ENCODE measurements around the gene RPL32. TPM values are rescaled to one million over a fixed set of nuclear protein-coding genes. Genes with fewer than 3 reads are reported as not detected.
A peak's percentile ranks its signal among the peaks of the same experiment; 100 is the strongest.

The RPL32 gene
- total RNA-seq: 1,626 and 1,662 TPM in 2 replicates
- long read RNA-seq, transcript RPL32-204 (4 exons, 2,117 nt): major isoform, 610 of 654 reads
- long read RNA-seq, transcript RPL32-207 (3 exons, 631 nt): minor isoform, 11 of 654 reads
- long read RNA-seq, transcript RPL32-202 (3 exons, 1,734 nt): minor isoform, 21 of 654 reads
- long read RNA-seq, partial matches to known transcripts: 7 of 654 reads
- long read RNA-seq, other reads (novel, unspliced or antisense): 3 of 654 reads

DNA sequence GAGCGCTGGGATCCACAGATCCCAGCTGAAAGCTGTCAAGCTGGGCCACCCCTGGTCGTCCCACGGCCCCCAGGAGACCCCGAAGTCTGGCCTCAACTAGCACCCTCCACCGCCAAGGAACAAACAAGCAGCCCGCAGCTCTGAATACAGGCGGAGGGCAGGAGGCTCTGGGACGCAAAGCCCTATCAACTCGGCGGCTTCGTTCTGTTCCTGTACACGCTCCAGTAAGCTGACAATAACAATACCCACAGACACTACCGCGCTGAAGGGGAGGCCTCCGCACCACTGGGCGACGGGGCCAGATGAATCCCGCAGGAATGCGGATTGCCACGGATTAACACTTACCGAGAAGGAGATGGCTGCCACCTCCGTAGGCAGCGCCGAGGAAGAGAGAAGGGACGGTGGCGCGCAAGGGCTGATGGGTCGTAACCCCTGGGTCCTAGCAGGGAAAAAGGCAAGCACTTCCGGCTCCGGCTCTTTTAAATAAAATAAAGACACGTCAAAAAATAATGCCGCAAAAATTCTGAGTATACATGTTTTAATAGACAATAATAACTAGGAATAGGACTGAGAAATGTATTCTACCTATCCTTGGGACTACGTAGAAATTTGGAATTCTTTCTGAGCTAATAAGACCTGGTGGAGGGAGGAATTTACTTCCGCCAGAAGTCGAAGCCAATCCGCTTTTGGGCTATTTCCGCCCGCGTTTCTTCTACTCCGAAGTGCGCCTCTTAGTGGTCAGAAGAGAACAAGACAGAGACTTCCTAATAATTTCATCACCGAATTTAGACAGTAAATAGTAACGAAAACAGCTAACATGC, at the start of gene RPL32:
TSS of gene RPL32 (minus strand) at position 417 of the 821 bp plus-strand sequence. CDS start 1,328 bp downstream, outside the sequence.
- H3K4me1 Mint-ChIP-seq (ENCODE audit: low read depth): peaks cover 29% of the 10 kb centered on the region
- peak within 1 kb of the TSS; percentile 98 for H3K4me3 Mint-ChIP-seq (ENCODE audit: low read depth)
- peaks cover 22% of the 10 kb centered on the region for H3K36me3 Mint-ChIP-seq (ENCODE audit: insufficient read depth)
- no peaks in the 10 kb centered on the region for H3K9me3 Mint-ChIP-seq (ENCODE audit: low read depth)
- H3K27me3 Mint-ChIP-seq: no peaks in the 10 kb centered on the region
- DNase-seq (ENCODE audit: low spot score, unreplicated experiment): peak; percentile 43
- peak within 1 kb of the TSS; percentile 100 for H3K27ac Mint-ChIP-seq
- TF ChIP-seq, protein P1, sequence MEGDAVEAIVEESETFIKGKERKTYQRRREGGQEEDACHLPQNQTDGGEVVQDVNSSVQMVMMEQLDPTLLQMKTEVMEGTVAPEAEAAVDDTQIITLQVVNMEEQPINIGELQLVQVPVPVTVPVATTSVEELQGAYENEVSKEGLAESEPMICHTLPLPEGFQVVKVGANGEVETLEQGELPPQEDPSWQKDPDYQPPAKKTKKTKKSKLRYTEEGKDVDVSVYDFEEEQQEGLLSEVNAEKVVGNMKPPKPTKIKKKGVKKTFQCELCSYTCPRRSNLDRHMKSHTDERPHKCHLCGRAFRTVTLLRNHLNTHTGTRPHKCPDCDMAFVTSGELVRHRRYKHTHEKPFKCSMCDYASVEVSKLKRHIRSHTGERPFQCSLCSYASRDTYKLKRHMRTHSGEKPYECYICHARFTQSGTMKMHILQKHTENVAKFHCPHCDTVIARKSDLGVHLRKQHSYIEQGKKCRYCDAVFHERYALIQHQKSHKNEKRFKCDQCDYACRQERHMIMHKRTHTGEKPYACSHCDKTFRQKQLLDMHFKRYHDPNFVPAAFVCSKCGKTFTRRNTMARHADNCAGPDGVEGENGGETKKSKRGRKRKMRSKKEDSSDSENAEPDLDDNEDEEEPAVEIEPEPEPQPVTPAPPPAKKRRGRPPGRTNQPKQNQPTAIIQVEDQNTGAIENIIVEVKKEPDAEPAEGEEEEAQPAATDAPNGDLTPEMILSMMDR (IDR thresholded peaks at IDR 0.05; ENCODE audit: unreplicated experiment): peak; percentile 83

GRCh38 chr3:12890610-12891390, 49.4 kb upstream of the RPL32 start:
- Mint-ChIP-seq H3K4me3 (ENCODE audit: low read depth) (no peak overlapping the region), H3K4me1 (ENCODE audit: low read depth) (no peaks in the 10 kb centered on the region), H3K36me3 (ENCODE audit: insufficient read depth) (no peaks in the 10 kb centered on the region), H3K27ac (no peak overlapping the region), H3K9me3 (ENCODE audit: low read depth) (no peaks in the 10 kb centered on the region), H3K27me3 (peaks cover 44% of the 10 kb centered on the region)
- DNase-seq (ENCODE audit: low spot score, unreplicated experiment): no peak
- TF ChIP-seq, protein P1 (IDR thresholded peaks at IDR 0.05; ENCODE audit: unreplicated experiment): no peak

GRCh38 chr3:12886736-12887135, 45.4 kb upstream of the RPL32 start:
- peaks cover 43% of the 10 kb centered on the region for H3K27me3 Mint-ChIP-seq
- no peaks in the 10 kb centered on the region for H3K4me1 Mint-ChIP-seq (ENCODE audit: low read depth)
- TF ChIP-seq, protein P1 (IDR thresholded peaks at IDR 0.05; ENCODE audit: unreplicated experiment): no peak
- H3K9me3 Mint-ChIP-seq (ENCODE audit: low read depth): no peaks in the 10 kb centered on the region
- H3K36me3 Mint-ChIP-seq (ENCODE audit: insufficient read depth): no peaks in the 10 kb centered on the region
- no peak overlapping the region for H3K4me3 Mint-ChIP-seq (ENCODE audit: low read depth)
- DNase-seq (ENCODE audit: low spot score, unreplicated experiment): no peak
- H3K27ac Mint-ChIP-seq: no peak overlapping the region

DNA sequence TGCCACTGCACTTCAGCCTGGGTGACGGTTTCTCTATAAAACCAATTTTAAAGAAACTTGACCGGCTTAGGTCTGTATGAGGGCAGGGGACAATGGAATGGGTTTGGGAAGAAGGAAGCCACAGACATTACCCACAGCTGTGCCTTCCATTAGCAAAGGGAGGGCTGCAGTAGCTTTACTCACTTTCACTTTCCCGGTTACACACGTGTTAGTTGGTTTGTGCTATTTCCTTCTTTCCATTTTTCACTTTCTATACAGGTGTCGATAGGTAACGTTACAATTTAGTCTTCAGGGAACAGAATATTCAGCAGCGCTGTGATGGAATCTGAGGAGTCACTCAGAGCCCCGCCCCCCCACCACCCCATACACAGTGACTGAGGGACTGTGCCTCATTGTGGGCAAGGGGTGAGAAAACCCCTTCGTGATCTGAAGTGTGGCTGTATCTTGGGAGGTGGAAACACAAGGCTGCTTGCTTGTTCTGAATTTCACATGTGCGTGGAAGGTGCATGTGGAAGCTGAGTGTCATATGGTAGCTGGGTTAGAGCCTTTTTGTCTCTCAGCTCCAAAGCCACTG, 44.8 kb upstream of the RPL32 start:
- Mint-ChIP-seq H3K27ac (no peak overlapping the region), H3K36me3 (ENCODE audit: insufficient read depth) (no peaks in the 10 kb centered on the region), H3K4me1 (ENCODE audit: low read depth) (no peaks in the 10 kb centered on the region), H3K9me3 (ENCODE audit: low read depth) (no peaks in the 10 kb centered on the region), H3K27me3 (peaks cover 41% of the 10 kb centered on the region), H3K4me3 (ENCODE audit: low read depth) (no peak overlapping the region)
- TF ChIP-seq, protein P1 (IDR thresholded peaks at IDR 0.05; ENCODE audit: unreplicated experiment): no peak
- DNase-seq (ENCODE audit: low spot score, unreplicated experiment): no peak

- no peak overlapping the region for H3K27ac Mint-ChIP-seq
- H3K36me3 Mint-ChIP-seq (ENCODE audit: insufficient read depth): no peaks in the 10 kb centered on the region
- DNase-seq (ENCODE audit: low spot score, unreplicated experiment): no peak
- peaks cover 36% of the 10 kb centered on the region for H3K27me3 Mint-ChIP-seq
- peaks cover under 1% of the 10 kb centered on the region for H3K4me1 Mint-ChIP-seq (ENCODE audit: low read depth)
- TF ChIP-seq, protein P1 (IDR thresholded peaks at IDR 0.05; ENCODE audit: unreplicated experiment): no peak
- no peak overlapping the region for H3K4me3 Mint-ChIP-seq (ENCODE audit: low read depth)
- H3K9me3 Mint-ChIP-seq (ENCODE audit: low read depth): no peaks in the 10 kb centered on the region
Observed at GRCh38 chr3:12885583-12885930, 44.2 kb upstream of the RPL32 start.

Data from progenitor cell of endocrine pancreas (in vitro differentiated cells).